Measurements from ENCODE around the gene PLXDC2.
"Not testable (repeated sequence)": the region's sequence is repeated elsewhere in the genome, so short reads cannot be mapped to it uniquely, and the experiment has no call there.

PLXDC2 gene

DNA sequence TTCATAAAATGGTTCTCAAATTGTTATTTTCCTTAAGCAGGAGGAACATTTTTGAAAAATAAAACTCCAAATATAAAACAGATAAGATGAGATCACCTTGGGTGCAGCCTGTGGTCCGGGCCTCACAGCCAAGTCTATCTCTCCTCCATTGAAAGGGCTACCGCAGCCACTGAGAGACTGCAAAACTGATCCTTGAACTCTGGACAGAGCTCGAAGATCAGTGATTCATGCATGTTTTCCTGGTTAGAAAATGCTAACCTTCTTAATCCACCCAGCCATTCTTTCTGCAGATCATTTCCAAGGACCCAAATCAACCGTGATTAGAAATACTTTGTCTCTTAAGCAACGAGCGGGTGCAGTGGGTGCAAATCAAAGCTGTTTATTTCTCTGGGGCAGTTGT is 378.8 kb downstream of the PLXDC2 start:
- no peak overlapping the region for H3K4me3 ChIP-seq (ENCODE audit: low read length)
- no peaks in the 10 kb centered on the region for H3K36me3 ChIP-seq (ENCODE audit: control insufficient read depth, insufficient read depth, low read length)
- no peak overlapping the region for H3K27ac ChIP-seq (ENCODE audit: low read depth, low read length)
- no peaks in the 10 kb centered on the region for H3K4me1 ChIP-seq (ENCODE audit: control insufficient read depth, insufficient read depth, low read length)
- no peaks in the 10 kb centered on the region for H3K27me3 ChIP-seq (ENCODE audit: control insufficient read depth, insufficient read depth, low read length)
- no peak overlapping the region for H3K9ac ChIP-seq (ENCODE audit: low read length)

DNA sequence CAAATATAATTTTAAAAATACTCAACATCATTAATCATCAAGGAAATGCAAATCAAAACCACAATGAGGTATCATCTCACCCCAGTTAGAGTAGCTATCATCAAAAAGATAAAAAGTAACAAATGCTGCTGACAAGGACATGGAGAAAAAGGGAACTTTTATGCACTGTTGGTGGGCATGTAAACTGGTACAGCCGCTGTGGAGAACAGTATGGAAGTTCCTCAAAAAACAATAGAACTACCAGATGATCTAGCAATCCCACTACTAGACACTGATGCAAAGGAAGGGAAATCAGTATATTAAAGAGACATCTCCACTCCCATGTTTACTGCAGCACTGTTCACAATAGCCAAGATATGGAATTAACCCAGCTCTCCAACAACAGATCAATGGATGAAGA is 384.5 kb downstream of the PLXDC2 start:
- Histone ChIP-seq H3K36me3 (ENCODE audit: control insufficient read depth, insufficient read depth, low read length) (no peaks in the 10 kb centered on the region), H3K9ac (ENCODE audit: low read length) (no peak overlapping the region), H3K4me3 (ENCODE audit: low read length) (no peak overlapping the region), H3K27ac (ENCODE audit: low read depth, low read length) (no peak overlapping the region), H3K27me3 (ENCODE audit: control insufficient read depth, insufficient read depth, low read length) (no peaks in the 10 kb centered on the region), H3K4me1 (ENCODE audit: control insufficient read depth, insufficient read depth, low read length) (no peaks in the 10 kb centered on the region)

DNA sequence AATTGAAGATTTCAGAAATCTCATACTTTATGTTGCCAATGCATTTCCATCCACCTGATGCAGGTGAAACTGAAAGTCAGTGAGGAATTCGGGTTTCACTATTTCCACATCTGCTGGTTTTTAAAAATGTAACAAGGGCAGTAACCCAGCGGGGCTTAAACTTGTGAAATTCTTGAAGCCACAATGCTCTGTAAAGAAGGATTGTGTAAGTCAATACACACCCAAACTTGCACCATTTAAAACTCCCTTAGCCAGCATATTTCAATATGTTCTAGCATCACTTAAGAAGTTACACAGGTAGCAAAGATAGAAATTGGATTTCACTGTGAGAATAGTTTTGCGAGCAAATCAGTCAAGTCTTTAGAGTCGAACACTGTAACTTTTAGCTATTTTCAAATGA is 386.1 kb downstream of the PLXDC2 start:
- H3K9ac ChIP-seq (ENCODE audit: low read length), result no peak overlapping the region
- H3K27ac ChIP-seq (ENCODE audit: low read depth, low read length), result no peak overlapping the region
- H3K27me3 ChIP-seq (ENCODE audit: control insufficient read depth, insufficient read depth, low read length), result no peaks in the 10 kb centered on the region
- no peak overlapping the region for H3K4me3 ChIP-seq (ENCODE audit: low read length)
- H3K4me1 ChIP-seq (ENCODE audit: control insufficient read depth, insufficient read depth, low read length), result no peaks in the 10 kb centered on the region
- no peaks in the 10 kb centered on the region for H3K36me3 ChIP-seq (ENCODE audit: control insufficient read depth, insufficient read depth, low read length)

DNA sequence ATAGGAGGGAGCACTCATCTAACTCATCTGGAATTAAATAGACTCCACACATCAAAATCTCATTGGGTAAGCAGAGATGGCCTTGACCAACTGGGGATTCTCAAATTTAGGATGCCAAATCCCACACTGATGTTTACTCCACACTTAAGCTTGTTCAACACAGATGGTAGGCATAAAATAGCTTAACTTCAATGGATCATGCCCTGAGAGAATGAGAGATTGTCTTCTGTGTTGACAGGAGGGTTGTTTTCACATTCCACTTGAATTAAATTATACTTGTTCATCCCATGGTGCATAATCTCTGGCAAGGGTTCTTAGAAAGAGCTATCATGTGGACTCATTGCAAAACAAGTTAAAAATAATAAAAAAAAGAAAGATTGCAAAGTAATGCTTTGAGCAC is 391.4 kb downstream of the PLXDC2 start:
- Histone ChIP-seq H3K4me3 (ENCODE audit: low read length) (no peak overlapping the region), H3K27ac (ENCODE audit: low read depth, low read length) (no peak overlapping the region), H3K9ac (ENCODE audit: low read length) (no peak overlapping the region), H3K27me3 (ENCODE audit: control insufficient read depth, insufficient read depth, low read length) (no peaks in the 10 kb centered on the region), H3K36me3 (ENCODE audit: control insufficient read depth, insufficient read depth, low read length) (no peaks in the 10 kb centered on the region), H3K4me1 (ENCODE audit: control insufficient read depth, insufficient read depth, low read length) (no peaks in the 10 kb centered on the region)

DNA sequence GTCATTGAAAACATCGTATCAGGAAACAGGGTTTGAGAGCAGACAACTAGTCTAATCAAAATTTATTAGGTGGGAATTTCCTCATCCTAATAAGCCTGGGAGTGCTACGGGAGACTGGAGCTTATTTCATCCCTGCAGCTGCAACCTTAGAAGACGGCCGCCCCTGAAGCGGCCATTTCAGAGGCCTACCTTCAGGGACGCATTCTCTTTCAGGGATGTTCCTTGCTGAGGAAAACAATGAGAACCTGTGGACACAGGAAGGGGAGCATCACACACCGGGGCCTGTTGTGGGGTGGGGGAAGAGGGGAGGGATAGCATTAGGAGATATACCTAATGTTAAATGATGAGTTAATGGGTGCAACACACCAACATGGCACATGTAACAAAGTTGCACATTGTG is 392.9 kb downstream of the PLXDC2 start:
- H3K36me3 ChIP-seq (ENCODE audit: control insufficient read depth, insufficient read depth, low read length); H3K27ac ChIP-seq (ENCODE audit: low read depth, low read length); H3K27me3 ChIP-seq (ENCODE audit: control insufficient read depth, insufficient read depth, low read length); H3K4me3 ChIP-seq (ENCODE audit: low read length); H3K9ac ChIP-seq (ENCODE audit: low read length); H3K4me1 ChIP-seq (ENCODE audit: control insufficient read depth, insufficient read depth, low read length): not testable (repeated sequence)

DNA sequence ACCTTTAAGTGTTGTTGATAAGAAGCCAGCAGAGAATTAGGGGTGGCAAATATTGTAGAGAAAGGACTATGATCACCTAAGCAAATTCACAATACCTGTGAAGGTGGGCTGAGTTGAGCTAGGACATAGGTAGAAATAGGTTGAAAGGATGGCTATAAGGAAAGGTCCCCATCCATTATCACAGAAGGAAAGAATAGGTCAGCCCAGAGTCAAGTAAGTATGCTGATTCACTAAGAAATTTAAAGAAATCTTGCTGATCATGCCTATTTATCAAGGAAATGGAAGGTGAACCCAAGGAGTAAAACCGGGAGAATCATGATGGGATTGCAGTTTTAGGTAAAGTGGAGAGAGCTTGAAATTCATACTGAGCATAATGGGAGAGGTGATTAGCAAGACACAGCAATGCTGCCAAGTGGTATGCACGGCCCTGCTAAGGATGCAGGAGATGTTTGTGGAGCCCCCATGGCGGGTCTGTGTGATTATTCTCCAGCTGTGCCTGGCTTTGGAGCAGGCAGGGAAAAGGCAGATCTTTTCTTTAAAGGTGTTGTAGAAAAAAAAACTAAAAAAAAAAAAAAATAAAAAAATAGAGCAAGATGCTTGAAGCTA is 399.4 kb downstream of the PLXDC2 start:
- Histone ChIP-seq H3K4me3 (ENCODE audit: low read length) (no peak overlapping the region), H3K9ac (ENCODE audit: low read length) (no peak overlapping the region), H3K4me1 (ENCODE audit: control insufficient read depth, insufficient read depth, low read length) (no peaks in the 10 kb centered on the region), H3K36me3 (ENCODE audit: control insufficient read depth, insufficient read depth, low read length) (no peaks in the 10 kb centered on the region), H3K27ac (ENCODE audit: low read depth, low read length) (no peak overlapping the region), H3K27me3 (ENCODE audit: control insufficient read depth, insufficient read depth, low read length) (no peaks in the 10 kb centered on the region)

DNA sequence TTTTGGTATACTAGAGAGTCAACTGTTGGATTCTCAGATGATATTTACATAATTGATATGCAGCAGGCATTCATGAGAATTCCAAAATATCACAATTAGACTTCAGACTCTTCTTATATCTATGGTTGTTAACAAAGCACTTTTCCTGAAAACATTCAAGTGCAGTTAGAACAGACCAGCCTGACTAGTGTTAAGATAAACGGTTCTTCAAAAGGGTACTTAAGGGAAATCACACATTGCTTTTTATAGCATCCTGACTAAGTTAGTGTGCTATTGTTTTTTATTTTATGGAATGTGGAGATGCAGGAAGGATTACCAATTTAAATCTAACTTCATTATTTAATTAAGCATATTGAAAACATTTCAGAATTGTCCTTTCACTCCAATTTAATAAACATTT is 405.1 kb downstream of the PLXDC2 start:
- no peaks in the 10 kb centered on the region for H3K27me3 ChIP-seq (ENCODE audit: control insufficient read depth, insufficient read depth, low read length)
- no peaks in the 10 kb centered on the region for H3K36me3 ChIP-seq (ENCODE audit: control insufficient read depth, insufficient read depth, low read length)
- H3K27ac ChIP-seq (ENCODE audit: low read depth, low read length), result no peak overlapping the region
- H3K9ac ChIP-seq (ENCODE audit: low read length), result no peak overlapping the region
- no peaks in the 10 kb centered on the region for H3K4me1 ChIP-seq (ENCODE audit: control insufficient read depth, insufficient read depth, low read length)
- no peak overlapping the region for H3K4me3 ChIP-seq (ENCODE audit: low read length)

DNA sequence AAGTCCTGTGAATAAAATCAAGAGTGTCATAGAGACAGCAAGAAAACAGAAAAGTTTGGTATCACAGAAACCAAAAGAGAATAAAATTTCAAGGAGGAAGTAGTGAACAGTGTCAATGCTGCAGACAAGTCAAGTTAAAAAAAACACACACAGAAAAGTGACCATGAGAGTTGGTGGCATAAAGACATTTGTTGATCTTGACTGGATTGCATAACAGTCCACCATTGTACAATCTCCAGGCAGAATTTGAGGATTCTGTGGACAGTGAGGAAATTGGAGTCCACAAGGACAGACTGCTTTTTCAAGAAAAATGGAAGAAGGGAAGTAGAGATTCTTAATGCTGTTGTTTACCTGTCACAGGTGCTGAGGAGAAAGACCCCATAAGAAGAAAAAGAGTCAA is 412.5 kb downstream of the PLXDC2 start:
- H3K27ac ChIP-seq (ENCODE audit: low read depth, low read length), result no peak overlapping the region

DNA sequence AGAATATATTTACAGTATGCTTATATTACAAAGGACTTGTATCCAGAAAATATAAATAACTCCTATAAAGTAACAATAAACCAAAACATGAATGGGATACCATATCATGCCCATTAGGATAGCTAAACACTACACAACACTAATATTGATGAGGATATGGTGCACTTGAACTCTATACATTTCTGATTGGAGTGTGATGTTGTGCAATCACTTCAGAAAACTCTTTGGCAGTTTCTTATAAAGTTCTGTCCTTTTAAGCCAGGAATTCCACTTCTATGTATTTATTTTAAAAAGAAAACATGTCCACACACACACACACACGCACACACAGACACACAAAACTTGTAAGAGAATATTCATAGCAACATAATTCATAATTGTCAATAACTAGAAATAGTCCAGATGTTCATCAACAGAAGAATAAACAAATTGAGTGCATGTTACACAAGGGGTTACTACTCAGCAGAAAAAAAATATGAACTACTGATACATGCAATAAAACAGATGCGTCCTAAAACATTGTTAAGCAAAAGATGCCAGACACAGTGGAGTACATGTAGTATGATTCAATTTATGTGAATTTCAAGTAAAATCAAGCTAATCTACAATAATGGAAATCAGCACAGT is 416.0 kb downstream of the PLXDC2 start:
- Histone ChIP-seq H3K36me3 (ENCODE audit: control insufficient read depth, insufficient read depth, low read length) (no peaks in the 10 kb centered on the region), H3K4me3 (ENCODE audit: low read length) (no peak overlapping the region), H3K9ac (ENCODE audit: low read length) (no peak overlapping the region), H3K4me1 (ENCODE audit: control insufficient read depth, insufficient read depth, low read length) (no peaks in the 10 kb centered on the region), H3K27ac (ENCODE audit: low read depth, low read length) (no peak overlapping the region), H3K27me3 (ENCODE audit: control insufficient read depth, insufficient read depth, low read length) (no peaks in the 10 kb centered on the region)

More for the DNA sequence above, 412.5 kb downstream of the PLXDC2 start:
- Histone ChIP-seq H3K4me3 (ENCODE audit: low read length) (no peak overlapping the region), H3K9ac (ENCODE audit: low read length) (no peak overlapping the region), H3K4me1 (ENCODE audit: control insufficient read depth, insufficient read depth, low read length) (no peaks in the 10 kb centered on the region), H3K27me3 (ENCODE audit: control insufficient read depth, insufficient read depth, low read length) (no peaks in the 10 kb centered on the region), H3K36me3 (ENCODE audit: control insufficient read depth, insufficient read depth, low read length) (no peaks in the 10 kb centered on the region)

DNA sequence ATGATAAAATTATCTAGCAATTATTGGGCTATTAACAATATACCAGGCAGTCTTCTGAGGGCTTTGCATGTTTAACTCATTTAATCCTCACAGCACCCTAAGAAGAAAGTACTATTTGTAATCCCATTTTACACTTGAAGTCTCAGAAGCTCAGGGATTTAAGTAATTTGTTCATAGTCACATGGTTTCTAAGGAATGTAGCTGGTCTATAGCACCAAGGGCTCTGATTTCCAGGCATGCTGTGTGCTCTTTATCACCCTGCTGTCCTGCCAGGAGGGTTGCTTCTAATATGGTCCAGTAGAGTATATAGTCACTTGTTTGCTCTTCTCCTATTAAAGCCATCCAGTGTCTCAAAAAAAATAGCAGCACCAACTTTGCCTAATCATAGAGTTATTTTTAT is 417.2 kb downstream of the PLXDC2 start:
- no peaks in the 10 kb centered on the region for H3K4me1 ChIP-seq (ENCODE audit: control insufficient read depth, insufficient read depth, low read length)
- H3K9ac ChIP-seq (ENCODE audit: low read length), result no peak overlapping the region

DNA sequence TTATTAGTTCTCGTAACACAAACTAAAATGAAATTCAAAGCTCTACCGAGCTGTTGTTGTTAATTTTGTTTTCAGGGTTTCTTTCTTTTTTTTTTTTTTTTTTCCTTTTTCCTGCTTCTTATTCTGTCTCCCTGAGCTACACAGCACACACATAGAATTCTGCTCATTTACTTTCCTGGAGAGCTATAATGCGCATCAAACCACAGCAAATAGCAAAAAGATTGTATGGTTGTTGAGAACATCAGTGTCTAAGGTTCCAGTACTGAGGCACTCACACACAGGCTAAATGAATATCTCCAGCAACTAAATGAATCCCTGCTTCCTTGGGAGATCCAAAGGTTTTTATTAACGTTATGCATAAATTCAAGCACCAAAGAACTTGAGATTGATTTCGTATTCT is 418.3 kb downstream of the PLXDC2 start:
- Histone ChIP-seq H3K4me3 (ENCODE audit: low read length) (no peak overlapping the region), H3K36me3 (ENCODE audit: control insufficient read depth, insufficient read depth, low read length) (no peaks in the 10 kb centered on the region), H3K4me1 (ENCODE audit: control insufficient read depth, insufficient read depth, low read length) (no peaks in the 10 kb centered on the region), H3K27ac (ENCODE audit: low read depth, low read length) (no peak overlapping the region), H3K9ac (ENCODE audit: low read length) (no peak overlapping the region), H3K27me3 (ENCODE audit: control insufficient read depth, insufficient read depth, low read length) (no peaks in the 10 kb centered on the region)

More for the DNA sequence above, 417.2 kb downstream of the PLXDC2 start:
- Histone ChIP-seq H3K27me3 (ENCODE audit: control insufficient read depth, insufficient read depth, low read length) (no peaks in the 10 kb centered on the region), H3K4me3 (ENCODE audit: low read length) (no peak overlapping the region), H3K36me3 (ENCODE audit: control insufficient read depth, insufficient read depth, low read length) (no peaks in the 10 kb centered on the region), H3K27ac (ENCODE audit: low read depth, low read length) (no peak overlapping the region)

DNA sequence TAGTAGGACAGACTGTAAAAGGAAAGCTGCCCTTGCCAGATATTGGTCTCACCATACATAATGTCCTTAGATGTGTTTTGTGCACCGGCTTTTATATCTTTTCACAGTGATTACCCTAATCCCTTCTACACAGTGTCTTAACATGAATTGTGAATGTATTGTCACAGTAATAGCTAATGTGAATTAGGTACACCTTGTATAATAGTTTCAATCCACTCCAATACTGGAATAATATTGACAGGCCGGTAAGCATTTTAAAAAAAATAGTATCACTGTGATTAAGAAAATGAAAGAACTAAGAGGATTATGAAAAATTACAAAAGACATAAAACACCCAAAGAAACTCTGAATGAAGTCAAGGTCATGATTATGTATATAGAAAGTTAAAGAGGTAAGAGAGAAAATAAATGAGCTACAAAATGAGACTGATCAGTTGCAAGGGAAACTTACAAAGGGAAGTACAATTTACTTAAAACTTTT is 420.9 kb downstream of the PLXDC2 start:
- H3K27me3 ChIP-seq (ENCODE audit: control insufficient read depth, insufficient read depth, low read length), result no peaks in the 10 kb centered on the region
- H3K9ac ChIP-seq (ENCODE audit: low read length), result no peak overlapping the region
- H3K36me3 ChIP-seq (ENCODE audit: control insufficient read depth, insufficient read depth, low read length), result no peaks in the 10 kb centered on the region
- no peaks in the 10 kb centered on the region for H3K4me1 ChIP-seq (ENCODE audit: control insufficient read depth, insufficient read depth, low read length)
- no peak overlapping the region for H3K27ac ChIP-seq (ENCODE audit: low read depth, low read length)
- no peak overlapping the region for H3K4me3 ChIP-seq (ENCODE audit: low read length)

DNA sequence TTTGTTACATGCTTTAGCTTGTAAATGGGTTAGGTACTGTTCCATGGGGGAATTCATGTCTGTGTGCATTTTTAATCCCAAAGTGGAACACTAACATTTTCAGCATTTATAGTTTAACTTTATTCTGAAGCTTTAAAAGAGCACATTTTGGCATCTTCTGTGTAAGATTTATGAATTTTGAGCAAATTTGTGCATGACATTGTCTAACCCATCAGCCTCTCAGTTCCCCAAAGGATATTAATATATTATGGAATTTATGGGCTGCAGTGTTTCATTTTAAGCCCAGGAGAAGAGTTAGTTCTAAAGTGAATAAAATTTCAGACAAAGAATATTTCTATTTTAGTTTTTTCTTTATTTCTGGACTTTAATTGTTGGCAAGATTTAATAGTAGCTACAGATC is 421.4 kb downstream of the PLXDC2 start:
- H3K27ac ChIP-seq (ENCODE audit: low read depth, low read length), result no peak overlapping the region
- no peaks in the 10 kb centered on the region for H3K27me3 ChIP-seq (ENCODE audit: control insufficient read depth, insufficient read depth, low read length)
- H3K4me3 ChIP-seq (ENCODE audit: low read length), result no peak overlapping the region
- no peaks in the 10 kb centered on the region for H3K4me1 ChIP-seq (ENCODE audit: control insufficient read depth, insufficient read depth, low read length)
- no peaks in the 10 kb centered on the region for H3K36me3 ChIP-seq (ENCODE audit: control insufficient read depth, insufficient read depth, low read length)
- no peak overlapping the region for H3K9ac ChIP-seq (ENCODE audit: low read length)

Data from rectal smooth muscle tissue (tissue), 1 donor.